ENCODE measurements around the gene GBP4.

DNA sequence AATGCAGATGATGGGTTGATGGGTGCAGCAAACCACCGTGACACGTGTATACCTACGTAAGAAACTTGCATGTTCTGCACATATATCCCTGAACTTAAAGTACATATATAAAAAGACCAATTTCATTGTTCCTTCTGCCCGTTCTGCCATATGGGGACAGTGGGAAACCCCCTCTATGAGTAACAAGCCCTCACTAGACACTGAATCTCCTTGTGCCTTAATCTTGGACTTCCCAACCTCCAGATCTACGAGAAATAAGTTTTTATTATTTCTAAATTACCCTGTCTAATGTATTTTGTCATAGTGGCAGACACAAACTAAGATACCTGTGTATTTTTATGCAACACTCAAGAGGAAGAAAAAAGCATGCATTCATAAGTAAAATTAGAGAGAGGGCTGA is 32.9 kb downstream of the GBP4 start:
- TF ChIP-seq, protein P1, sequence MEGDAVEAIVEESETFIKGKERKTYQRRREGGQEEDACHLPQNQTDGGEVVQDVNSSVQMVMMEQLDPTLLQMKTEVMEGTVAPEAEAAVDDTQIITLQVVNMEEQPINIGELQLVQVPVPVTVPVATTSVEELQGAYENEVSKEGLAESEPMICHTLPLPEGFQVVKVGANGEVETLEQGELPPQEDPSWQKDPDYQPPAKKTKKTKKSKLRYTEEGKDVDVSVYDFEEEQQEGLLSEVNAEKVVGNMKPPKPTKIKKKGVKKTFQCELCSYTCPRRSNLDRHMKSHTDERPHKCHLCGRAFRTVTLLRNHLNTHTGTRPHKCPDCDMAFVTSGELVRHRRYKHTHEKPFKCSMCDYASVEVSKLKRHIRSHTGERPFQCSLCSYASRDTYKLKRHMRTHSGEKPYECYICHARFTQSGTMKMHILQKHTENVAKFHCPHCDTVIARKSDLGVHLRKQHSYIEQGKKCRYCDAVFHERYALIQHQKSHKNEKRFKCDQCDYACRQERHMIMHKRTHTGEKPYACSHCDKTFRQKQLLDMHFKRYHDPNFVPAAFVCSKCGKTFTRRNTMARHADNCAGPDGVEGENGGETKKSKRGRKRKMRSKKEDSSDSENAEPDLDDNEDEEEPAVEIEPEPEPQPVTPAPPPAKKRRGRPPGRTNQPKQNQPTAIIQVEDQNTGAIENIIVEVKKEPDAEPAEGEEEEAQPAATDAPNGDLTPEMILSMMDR (conservative IDR thresholded peaks at IDR 0.05 in 1 of 2, IDR thresholded peaks at IDR 0.05 in 1 of 2; ENCODE audit: extremely low read depth in 1 of 2, insufficient read depth in 1 of 2, low read depth in 1 of 2, low read length in 2 of 2), result no peak
- TF ChIP-seq EZH2 (IDR thresholded peaks at IDR 0.05; ENCODE audit: borderline replicate concordance, low read length), result no peak
